Panc1 (cell line): ENCODE data around the gene SV2C.

Source experiments
- POLR2AphosphoS5 ChIP-seq: IDR thresholded peaks from 2 replicates; pipeline ENCODE4 v1.6.1; 2012; ENCODE audit warnings: mild to moderate bottlenecking, low read depth, low read length, moderate library complexity
- SIN3A ChIP-seq: IDR thresholded peaks from 2 replicates; pipeline ENCODE4 v1.6.1; 2012; ENCODE audit warnings: low read depth, mild to moderate bottlenecking, low read length, moderate library complexity, borderline replicate concordance; ENCODE audit not compliant: insufficient read depth
- TF ChIP-seq, protein P1 (sequence below): fragments of 450-650 bp; IDR thresholded peaks from 2 replicates; pipeline ENCODE4 v1.5.1; 2017; ENCODE audit warnings: mild to moderate bottlenecking
- TF ChIP-seq, protein P2 (sequence below), 2 experiments: IDR thresholded peaks; 2 replicates each; pipeline ENCODE4 v1.6.1; 2011 to 2012; ENCODE audit warnings: low read depth in 2 of 2, control low read depth in 1 of 2, low read length in 1 of 2, mild to moderate bottlenecking in 1 of 2, moderate library complexity in 1 of 2; ENCODE audit not compliant: insufficient read depth in 1 of 2

DNA sequence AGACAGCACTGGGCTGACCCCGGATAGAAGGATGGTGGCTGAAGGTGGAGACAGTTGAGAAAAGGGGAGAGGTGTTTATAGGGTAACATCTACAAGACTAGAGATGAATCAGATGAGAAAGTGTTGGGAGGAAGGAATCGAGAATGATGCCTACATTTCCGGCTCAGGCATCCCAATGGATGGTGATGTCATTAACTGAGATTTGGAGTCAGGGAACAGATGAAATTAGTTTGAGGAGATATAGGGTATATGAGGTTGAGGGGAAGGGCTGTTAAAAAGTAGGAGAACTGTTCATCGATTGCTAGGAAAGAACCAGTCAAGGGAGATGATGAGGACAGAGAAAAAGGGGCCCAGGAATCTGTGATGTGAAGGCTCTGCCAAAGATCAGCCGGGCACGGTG is 295.2 kb downstream of the SV2C start:
- TF ChIP-seq, protein P1, sequence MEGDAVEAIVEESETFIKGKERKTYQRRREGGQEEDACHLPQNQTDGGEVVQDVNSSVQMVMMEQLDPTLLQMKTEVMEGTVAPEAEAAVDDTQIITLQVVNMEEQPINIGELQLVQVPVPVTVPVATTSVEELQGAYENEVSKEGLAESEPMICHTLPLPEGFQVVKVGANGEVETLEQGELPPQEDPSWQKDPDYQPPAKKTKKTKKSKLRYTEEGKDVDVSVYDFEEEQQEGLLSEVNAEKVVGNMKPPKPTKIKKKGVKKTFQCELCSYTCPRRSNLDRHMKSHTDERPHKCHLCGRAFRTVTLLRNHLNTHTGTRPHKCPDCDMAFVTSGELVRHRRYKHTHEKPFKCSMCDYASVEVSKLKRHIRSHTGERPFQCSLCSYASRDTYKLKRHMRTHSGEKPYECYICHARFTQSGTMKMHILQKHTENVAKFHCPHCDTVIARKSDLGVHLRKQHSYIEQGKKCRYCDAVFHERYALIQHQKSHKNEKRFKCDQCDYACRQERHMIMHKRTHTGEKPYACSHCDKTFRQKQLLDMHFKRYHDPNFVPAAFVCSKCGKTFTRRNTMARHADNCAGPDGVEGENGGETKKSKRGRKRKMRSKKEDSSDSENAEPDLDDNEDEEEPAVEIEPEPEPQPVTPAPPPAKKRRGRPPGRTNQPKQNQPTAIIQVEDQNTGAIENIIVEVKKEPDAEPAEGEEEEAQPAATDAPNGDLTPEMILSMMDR, result no peak
- TF ChIP-seq SIN3A, result no peak
- no peak for TF ChIP-seq POLR2AphosphoS5
- TF ChIP-seq, protein P2, sequence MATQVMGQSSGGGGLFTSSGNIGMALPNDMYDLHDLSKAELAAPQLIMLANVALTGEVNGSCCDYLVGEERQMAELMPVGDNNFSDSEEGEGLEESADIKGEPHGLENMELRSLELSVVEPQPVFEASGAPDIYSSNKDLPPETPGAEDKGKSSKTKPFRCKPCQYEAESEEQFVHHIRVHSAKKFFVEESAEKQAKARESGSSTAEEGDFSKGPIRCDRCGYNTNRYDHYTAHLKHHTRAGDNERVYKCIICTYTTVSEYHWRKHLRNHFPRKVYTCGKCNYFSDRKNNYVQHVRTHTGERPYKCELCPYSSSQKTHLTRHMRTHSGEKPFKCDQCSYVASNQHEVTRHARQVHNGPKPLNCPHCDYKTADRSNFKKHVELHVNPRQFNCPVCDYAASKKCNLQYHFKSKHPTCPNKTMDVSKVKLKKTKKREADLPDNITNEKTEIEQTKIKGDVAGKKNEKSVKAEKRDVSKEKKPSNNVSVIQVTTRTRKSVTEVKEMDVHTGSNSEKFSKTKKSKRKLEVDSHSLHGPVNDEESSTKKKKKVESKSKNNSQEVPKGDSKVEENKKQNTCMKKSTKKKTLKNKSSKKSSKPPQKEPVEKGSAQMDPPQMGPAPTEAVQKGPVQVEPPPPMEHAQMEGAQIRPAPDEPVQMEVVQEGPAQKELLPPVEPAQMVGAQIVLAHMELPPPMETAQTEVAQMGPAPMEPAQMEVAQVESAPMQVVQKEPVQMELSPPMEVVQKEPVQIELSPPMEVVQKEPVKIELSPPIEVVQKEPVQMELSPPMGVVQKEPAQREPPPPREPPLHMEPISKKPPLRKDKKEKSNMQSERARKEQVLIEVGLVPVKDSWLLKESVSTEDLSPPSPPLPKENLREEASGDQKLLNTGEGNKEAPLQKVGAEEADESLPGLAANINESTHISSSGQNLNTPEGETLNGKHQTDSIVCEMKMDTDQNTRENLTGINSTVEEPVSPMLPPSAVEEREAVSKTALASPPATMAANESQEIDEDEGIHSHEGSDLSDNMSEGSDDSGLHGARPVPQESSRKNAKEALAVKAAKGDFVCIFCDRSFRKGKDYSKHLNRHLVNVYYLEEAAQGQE (IDR thresholded peaks at IDR 0.05; ENCODE audit: insufficient read depth in 1 of 2, low read depth in 2 of 2, low read length in 1 of 2), result no peak
